ENCODE data around the gene OR51F1.

OR51F1 gene

DNA sequence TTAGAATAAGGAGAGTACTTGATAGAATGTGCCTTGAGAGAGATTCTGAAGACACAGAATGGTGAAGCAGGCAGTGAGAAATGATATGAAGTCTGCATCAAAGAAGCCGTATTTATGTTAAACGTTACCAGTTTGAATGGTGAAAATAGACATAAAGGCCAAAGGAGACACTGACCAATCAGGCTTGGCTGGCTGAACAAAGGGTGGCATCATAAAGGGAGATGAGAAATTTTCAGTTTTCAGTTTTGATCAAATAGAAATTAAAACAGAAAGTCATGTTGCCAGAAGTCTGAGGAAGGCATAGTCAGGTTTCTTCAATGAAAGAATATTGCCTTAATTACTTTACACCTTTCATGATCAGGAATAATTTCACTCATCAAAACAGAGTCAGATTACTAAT lies 6.6 kb downstream of the OR51F1 start:
- H2AFZ ChIP-seq (ENCODE audit: low read length), result no peak overlapping the region
- no peaks in the 10 kb centered on the region for H3K79me2 ChIP-seq (ENCODE audit: insufficient read depth, low read length)
- no peaks in the 10 kb centered on the region for H3K27me3 ChIP-seq (ENCODE audit: insufficient read depth, low read length)
- no peak overlapping the region for H3K4me2 ChIP-seq (ENCODE audit: low read length)
- H3K9me3 ChIP-seq (ENCODE audit: low read length), result no peaks in the 10 kb centered on the region
- no peaks in the 10 kb centered on the region for H3K4me1 ChIP-seq (ENCODE audit: insufficient read depth, low read length, severe bottlenecking)
- H3F3A ChIP-seq (ENCODE audit: insufficient read depth, low read length), result no peaks in the 10 kb centered on the region
- TF ChIP-seq CTCF (IDR thresholded peaks at IDR 0.05; ENCODE audit: low read length) (no peak), EZH2 (IDR thresholded peaks at IDR 0.05; ENCODE audit: borderline replicate concordance, low read length) (no peak)
- no peaks in the 10 kb centered on the region for H4K20me1 ChIP-seq (ENCODE audit: insufficient read depth, low read length)
- no peaks in the 10 kb centered on the region for H3K36me3 ChIP-seq (ENCODE audit: insufficient read depth, low read length)
- no peak overlapping the region for H3K4me3 ChIP-seq (ENCODE audit: low read depth, low read length, poor library complexity, severe bottlenecking)
- H3K9ac ChIP-seq (ENCODE audit: low read length), result no peak overlapping the region
- H3K27ac ChIP-seq (ENCODE audit: low read depth, low read length, poor library complexity, severe bottlenecking), result no peak overlapping the region
- no peaks in the 10 kb centered on the region for H3K9me2 ChIP-seq (ENCODE audit: low read depth, low read length)

DNA sequence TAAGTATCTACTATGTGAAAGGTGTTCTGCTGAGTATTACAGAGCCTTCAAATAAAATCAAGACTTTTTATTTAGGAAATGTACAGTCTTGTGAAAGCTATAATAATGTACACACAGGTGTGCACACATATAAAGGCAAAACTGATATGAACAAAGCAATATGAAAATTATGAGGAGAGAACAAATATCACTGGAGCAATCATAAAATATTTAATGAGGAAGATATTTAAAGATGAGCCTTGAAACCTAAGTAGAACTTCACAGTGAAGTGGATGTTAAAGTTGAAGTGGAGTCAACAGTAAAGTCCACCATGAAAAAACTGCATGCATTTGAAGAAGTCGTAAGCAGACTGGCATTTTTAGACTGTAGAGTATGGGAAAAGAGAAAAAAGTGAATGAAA lies 18.5 kb downstream of the OR51F1 start:
- Histone ChIP-seq H3K9ac (ENCODE audit: low read length) (no peak overlapping the region), H4K20me1 (ENCODE audit: insufficient read depth, low read length) (no peaks in the 10 kb centered on the region), H3F3A (ENCODE audit: insufficient read depth, low read length) (no peaks in the 10 kb centered on the region), H3K4me1 (ENCODE audit: insufficient read depth, low read length, severe bottlenecking) (no peaks in the 10 kb centered on the region), H2AFZ (ENCODE audit: low read length) (no peak overlapping the region), H3K27me3 (ENCODE audit: insufficient read depth, low read length) (no peaks in the 10 kb centered on the region), H3K9me3 (ENCODE audit: low read length) (no peaks in the 10 kb centered on the region), H3K4me2 (ENCODE audit: low read length) (no peak overlapping the region), H3K36me3 (ENCODE audit: insufficient read depth, low read length) (no peaks in the 10 kb centered on the region), H3K27ac (ENCODE audit: low read depth, low read length, poor library complexity, severe bottlenecking) (no peak overlapping the region), H3K79me2 (ENCODE audit: insufficient read depth, low read length) (no peaks in the 10 kb centered on the region), H3K9me2 (ENCODE audit: low read depth, low read length) (no peaks in the 10 kb centered on the region), H3K4me3 (ENCODE audit: low read depth, low read length, poor library complexity, severe bottlenecking) (no peak overlapping the region)
- no peak for TF ChIP-seq EZH2 (IDR thresholded peaks at IDR 0.05; ENCODE audit: borderline replicate concordance, low read length)
- no peak for TF ChIP-seq CTCF (IDR thresholded peaks at IDR 0.05; ENCODE audit: low read length)

- no peaks in the 10 kb centered on the region for H4K20me1 ChIP-seq (ENCODE audit: insufficient read depth, low read length)
- H3K36me3 ChIP-seq (ENCODE audit: insufficient read depth, low read length), result no peaks in the 10 kb centered on the region
- no peaks in the 10 kb centered on the region for H3K27me3 ChIP-seq (ENCODE audit: insufficient read depth, low read length)
- H3K4me2 ChIP-seq (ENCODE audit: low read length), result no peak overlapping the region
- no peak overlapping the region for H3K4me3 ChIP-seq (ENCODE audit: low read depth, low read length, poor library complexity, severe bottlenecking)
- no peak overlapping the region for H3K9ac ChIP-seq (ENCODE audit: low read length)
- no peak overlapping the region for H2AFZ ChIP-seq (ENCODE audit: low read length)
- H3K4me1 ChIP-seq (ENCODE audit: insufficient read depth, low read length, severe bottlenecking), result no peaks in the 10 kb centered on the region
- H3K9me3 ChIP-seq (ENCODE audit: low read length), result no peaks in the 10 kb centered on the region
- no peaks in the 10 kb centered on the region for H3F3A ChIP-seq (ENCODE audit: insufficient read depth, low read length)
- no peaks in the 10 kb centered on the region for H3K9me2 ChIP-seq (ENCODE audit: low read depth, low read length)
- no peak overlapping the region for H3K27ac ChIP-seq (ENCODE audit: low read depth, low read length, poor library complexity, severe bottlenecking)
- TF ChIP-seq EZH2 (IDR thresholded peaks at IDR 0.05; ENCODE audit: borderline replicate concordance, low read length) (no peak), CTCF (IDR thresholded peaks at IDR 0.05; ENCODE audit: low read length) (no peak)
- no peaks in the 10 kb centered on the region for H3K79me2 ChIP-seq (ENCODE audit: insufficient read depth, low read length)
Measured at GRCh38 chr11:4748438-4748837, 21.3 kb downstream of the OR51F1 start.
